Activated CD8-positive, alpha-beta memory T cell treated with anti-CD3 and anti-CD28 coated beads for 36 hours (primary cell): ENCODE measurements around the gene PTPRD. TPM values are rescaled to one million over a fixed set of nuclear protein-coding genes. Genes with fewer than 3 reads are reported as not detected.

ENCODE experiments used
- CTCF ChIA-PET: fragments of 350-600 bp; sonication (Branson Sonifier 250); formaldehyde crosslinking; loops from one replicate; lab custom pipeline; 2021; ENCODE audit warnings: antibody characterized with exemption; lab: Charles Lee
- POLR2A ChIA-PET: fragments of 350-600 bp; sonication (Branson Sonifier 250); formaldehyde crosslinking; loops from one replicate; lab custom pipeline; 2021; ENCODE audit warnings: antibody characterized with exemption; lab: Charles Lee
- total RNA-seq, 2 experiments: library from RNA; stranded (reverse); gene quantifications; one replicate each; pipeline ENCODE4 v1.2.3, GENCODE V29; 2021

The PTPRD gene
- total RNA-seq, 2 experiments from 2014 or later, result 0.10 to 0.15 TPM

- ChIA-PET POLR2A (no interaction called here), CTCF (no interaction called here)
Observed at GRCh38 chr9:8917956-8918739, 1694.7 kb downstream of the PTPRD start.

GRCh38 chr9:8916771-8917170 is 1696.0 kb downstream of the PTPRD start:
- ChIA-PET POLR2A (no interaction called here), CTCF (no interaction called here)

DNA sequence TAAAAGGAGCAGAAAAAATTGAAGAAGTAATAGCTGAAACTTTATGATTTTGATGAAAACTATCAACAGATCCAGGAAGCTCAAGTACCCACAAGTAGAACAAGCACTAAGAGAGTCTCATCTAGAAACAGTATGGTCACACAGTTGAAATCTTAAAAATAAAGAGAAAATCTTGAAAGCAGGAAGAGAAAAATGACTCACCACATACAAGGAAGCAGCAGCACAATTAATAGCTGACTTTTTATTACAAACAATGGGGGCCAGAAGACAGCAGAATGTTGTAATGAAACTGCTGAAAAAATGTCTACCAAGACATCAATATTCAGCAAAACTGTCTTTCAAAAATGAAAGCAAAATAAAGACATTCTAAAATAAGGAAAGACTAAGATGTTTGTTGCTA is 1704.9 kb downstream of the PTPRD start:
- CTCF ChIA-PET, result interaction anchor here (0.9 kb wide), 1 partner anchor 35 kb away, joined by 4 read pairs; no protein-coding TSS in a partner anchor
- POLR2A ChIA-PET, result no interaction called here

DNA sequence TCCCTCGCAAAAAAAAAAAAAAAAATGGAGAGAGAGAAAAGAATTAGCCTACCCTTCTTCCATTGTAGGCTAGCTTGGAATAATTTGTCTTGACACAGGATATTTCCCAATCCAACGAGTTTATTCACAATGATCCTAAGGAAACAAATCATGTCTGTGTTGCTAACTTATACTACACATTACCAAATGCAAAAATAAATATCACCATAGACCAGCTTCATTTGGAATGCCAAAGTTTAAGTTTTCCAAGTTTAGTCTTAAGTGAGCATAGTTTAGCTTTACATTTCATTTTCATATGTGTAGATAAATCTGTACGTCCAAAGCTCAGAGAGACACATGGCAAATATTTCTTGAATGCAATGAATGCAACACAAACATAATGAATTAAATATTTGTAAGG is 1707.1 kb downstream of the PTPRD start:
- ChIA-PET POLR2A (no interaction called here), CTCF (no interaction called here)

DNA sequence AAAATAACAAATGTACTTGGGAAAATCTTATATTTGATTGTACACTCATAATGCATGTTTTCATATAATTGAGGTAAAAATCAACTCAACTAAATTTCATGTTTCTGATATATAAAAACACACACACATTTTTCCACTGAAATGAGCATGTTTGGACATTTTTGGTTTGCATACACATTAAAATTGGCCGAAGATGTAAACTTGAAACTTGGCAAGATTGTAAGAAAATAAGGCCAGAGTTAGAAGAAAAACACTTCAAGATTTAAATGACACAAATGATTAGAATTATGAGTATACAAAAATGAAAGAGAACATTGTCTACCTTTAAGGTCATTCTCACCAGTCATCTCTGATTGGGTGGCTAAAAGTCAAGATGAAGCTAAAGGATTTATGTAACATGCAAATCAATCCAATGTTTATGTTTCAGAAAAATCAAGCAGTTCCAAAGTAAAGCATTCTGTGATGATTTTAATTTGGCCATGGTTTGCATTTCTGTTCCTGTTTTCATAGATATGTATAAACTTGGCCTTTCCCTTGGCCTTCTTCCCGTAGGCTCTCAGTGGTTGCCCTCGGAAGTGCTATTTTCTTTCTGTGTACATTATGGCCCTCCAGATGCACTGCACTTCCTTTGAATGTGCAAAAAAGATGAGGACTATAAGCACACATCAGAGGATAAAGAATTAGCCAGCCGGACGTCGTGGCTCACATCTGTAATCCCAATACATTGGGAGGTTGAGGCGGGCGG is 1707.9 kb downstream of the PTPRD start:
- ChIA-PET CTCF (no interaction called here), POLR2A (no interaction called here)

DNA sequence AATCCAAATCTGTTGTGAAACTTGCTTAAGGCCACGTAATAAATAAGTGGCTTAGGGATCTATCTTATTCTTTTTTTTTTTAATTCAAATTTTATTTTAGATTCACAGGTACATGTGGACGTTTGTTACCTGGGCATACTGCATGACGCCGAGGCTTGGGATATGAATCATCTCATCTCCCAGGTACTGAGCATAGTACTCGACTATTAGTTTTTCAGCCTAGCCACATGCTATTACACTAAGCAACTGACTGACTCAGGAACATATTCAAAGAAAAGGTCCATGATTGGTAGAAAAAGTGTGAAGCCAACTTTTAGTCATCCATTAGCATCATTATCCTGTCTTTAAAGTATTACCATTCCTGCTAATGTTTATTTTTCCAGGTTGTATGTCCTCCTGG is 1709.7 kb downstream of the PTPRD start:
- POLR2A ChIA-PET, result no interaction called here
- CTCF ChIA-PET, result no interaction called here

GRCh38 chr9:8901146-8901545 is 1711.7 kb downstream of the PTPRD start:
- ChIA-PET POLR2A (no interaction called here), CTCF (no interaction called here)

- ChIA-PET CTCF (no interaction called here), POLR2A (no interaction called here)
Observed at GRCh38 chr9:8899511-8899910, 1713.3 kb downstream of the PTPRD start.

- POLR2A ChIA-PET, result no interaction called here
Observed at GRCh38 chr9:8895861-8896224, 1717.0 kb downstream of the PTPRD start.

DNA sequence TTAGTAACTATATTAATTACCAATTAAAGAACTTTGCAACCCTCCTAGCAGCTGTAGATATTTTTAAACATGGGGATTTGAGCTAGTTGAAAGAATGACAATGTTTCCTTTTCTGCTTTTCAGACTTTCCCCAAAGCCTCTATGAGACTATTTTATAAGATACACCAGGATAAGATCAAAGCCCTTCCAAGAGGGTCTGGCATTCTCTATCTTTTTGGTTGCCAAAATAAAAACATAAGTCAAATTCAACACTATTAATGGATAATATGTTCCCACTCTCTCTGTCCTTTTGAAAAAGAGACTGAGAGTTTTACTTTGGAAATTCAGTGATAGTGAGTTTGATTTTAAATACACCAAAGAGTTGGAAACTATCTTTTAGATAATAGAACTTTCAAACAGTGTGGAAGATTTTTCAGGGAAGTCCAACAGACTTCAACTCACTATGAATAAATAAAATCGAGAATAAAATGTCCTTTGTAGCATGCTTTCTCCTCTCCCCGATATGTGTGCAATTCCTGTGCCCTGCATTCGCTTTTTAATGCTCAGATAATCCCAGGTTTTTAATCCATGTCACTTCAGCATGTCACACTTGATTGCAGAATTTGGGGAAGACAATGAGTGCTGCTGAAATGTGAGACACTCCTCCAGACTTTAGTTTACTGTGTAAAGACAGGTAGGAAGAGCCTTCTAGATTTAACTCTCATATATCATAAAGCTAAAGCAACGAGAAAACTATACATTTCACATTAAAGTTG is 1717.5 kb downstream of the PTPRD start:
- POLR2A ChIA-PET, result no interaction called here

More at GRCh38 chr9:8895861-8896224, 1717.0 kb downstream of the PTPRD start:
- CTCF ChIA-PET, result interaction anchor here (0.6 kb wide), 1 partner anchor 1494 kb away, joined by 3 read pairs; no protein-coding TSS in a partner anchor

GRCh38 chr9:8890695-8891094 is 1722.1 kb downstream of the PTPRD start:
- POLR2A ChIA-PET, result no interaction called here
- CTCF ChIA-PET, result no interaction called here

More for the DNA sequence above, 1717.5 kb downstream of the PTPRD start:
- CTCF ChIA-PET, result interaction anchor here (0.6 kb wide), 1 partner anchor 1493 kb away, joined by 3 read pairs; no protein-coding TSS in a partner anchor

DNA sequence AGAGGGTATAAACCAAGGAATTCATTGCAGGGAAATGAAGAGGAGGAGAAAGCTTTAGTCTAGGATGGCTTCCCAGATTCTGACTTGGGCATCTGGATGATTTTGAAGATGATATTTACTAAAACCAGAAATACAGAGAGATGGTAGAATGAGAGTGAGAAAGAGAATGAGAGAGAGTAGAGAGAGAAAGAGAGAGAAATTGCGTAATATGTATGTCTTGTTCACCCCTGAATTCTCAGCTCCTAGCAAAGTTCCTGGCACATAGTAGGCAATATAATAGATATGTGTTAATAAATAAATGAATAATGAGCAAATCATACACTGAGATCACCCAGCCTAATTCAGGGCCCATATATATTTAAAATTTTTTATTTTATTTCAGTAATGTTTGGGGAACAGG is 1723.7 kb downstream of the PTPRD start:
- CTCF ChIA-PET, result no interaction called here

DNA sequence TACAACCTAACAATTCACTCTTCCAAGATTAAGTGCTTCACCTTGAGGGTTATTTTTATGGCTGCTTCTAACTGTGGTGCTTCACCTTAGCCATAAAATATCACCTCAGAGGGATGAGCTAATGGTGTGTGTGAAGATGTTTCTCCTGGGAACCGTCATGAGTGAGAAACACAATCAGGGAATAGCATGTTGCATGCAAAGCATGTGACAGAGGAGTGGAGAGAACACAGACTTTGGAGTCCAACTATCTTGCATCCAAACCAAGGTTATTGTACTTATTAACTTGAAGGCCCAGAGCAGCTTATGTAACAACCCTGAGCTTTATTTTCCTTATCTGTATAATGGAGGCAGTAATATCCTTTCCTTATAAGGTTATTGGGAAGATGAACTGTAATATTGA is 1724.2 kb downstream of the PTPRD start:
- ChIA-PET CTCF (no interaction called here), POLR2A (no interaction called here)

More for the DNA sequence above, 1723.7 kb downstream of the PTPRD start:
- POLR2A ChIA-PET, result no interaction called here

DNA sequence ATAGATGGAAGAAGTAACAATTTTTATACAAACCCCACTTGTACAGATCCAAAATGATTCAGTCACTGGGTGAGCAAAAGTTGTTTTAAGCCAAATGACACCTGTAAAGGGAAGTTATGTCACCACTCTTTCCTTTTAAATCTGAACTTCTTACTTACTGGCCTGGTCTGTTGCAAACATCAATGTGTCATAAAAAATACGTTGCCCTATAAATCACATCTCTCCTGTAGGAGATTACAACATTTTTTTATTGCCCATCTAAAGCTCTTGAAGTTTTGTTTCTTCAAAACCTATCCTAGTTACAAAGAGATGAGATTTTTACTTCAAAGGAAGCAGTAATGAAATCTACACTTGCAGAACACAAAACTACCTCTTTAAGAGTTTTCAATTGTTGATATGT is 1725.4 kb downstream of the PTPRD start:
- ChIA-PET POLR2A (no interaction called here), CTCF (no interaction called here)

DNA sequence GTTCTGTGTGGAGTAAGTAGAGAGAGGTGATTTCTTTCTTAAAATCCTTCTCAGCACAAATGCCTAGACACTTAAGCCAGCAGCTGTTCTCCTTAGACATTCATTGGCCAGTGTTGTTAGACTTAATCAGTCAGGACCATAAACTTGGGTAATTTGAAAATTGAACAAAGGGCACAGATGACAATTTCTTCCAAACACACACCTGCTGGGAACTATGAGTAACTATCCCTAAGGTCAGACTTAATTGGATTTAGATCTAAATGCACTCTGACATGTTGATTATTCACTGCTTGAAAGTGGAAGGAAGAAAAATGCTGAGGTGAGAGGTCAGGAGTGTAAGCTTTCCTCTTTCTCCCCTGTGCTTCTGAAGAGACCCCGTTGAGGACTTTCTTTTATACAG is 1729.5 kb downstream of the PTPRD start:
- ChIA-PET CTCF (no interaction called here), POLR2A (no interaction called here)

DNA sequence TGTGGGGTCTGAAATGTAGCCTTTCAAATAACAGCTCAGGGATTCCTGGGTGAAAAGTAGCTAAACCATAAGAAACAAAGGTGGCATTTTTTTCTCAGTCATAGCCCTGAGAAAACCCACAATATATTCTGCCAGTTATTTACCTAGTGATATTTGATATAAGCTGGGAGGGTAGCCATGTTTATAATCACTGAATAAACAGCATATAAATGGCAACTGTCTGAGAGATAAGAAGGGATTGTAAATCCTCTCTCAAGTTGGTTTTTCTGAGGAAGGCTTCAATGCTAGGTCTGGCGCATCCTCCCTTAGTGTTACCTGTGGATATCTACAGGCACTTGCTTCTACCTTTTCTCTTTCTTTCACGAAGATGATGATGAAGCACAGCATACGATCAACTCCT is 1732.7 kb downstream of the PTPRD start:
- POLR2A ChIA-PET, result interaction anchor here (0.6 kb wide), 1 partner anchor 75 kb away, joined by 3 read pairs; no protein-coding TSS in a partner anchor
- CTCF ChIA-PET, result no interaction called here

DNA sequence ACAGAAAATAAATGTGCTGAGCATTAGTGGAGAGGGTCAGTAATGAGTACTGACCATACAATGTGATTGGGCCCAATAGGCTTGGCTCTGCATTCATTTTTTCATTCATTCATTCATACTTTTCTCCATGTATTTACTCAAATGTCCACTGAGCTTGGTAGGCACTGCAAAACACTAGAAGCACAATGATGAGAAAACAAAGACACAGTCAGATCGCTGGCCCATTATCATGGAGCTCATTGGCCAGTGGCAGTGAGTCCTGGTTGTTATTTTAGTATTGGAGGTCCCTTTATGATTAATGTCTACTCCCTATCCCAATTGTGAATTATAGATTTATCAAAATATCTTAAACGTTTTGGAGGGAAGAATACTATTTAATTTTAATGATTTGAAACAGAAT is 1733.5 kb downstream of the PTPRD start:
- ChIA-PET CTCF (no interaction called here), POLR2A (no interaction called here)

DNA sequence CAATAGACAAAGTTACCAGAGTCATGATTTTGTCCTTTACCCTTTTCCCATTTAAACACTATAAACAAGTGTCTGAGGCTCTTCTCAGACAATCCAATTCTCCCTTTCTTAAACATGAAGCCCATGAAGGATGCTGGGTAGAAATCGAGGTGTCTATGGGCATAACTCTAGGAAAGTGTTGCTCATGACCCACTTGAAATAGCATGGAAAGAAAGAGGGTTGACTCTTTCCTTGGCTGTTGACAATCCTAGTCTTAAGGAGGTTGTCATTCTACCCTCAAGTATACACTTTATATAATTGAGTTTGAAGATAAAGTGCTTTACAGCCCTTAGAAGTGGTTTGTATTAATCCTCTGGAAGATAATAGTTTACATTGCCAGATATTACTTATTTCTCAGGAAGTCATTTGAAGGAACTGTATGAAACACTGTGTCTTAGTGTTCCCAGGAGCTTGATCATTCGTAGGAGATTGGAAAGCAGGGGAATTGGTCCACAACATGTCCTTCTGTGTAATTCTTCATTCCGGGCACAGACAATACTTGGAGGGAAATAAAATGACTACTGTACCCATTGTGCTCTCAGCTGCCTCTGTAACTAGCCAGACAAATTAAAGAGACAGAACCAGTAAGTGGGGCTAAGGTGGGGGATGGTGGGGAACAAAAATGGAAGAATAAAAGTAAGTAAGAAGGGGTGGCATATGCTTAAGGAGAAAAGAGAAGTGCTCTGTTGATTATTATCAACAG is 1734.9 kb downstream of the PTPRD start:
- POLR2A ChIA-PET, result no interaction called here
- CTCF ChIA-PET, result no interaction called here

DNA sequence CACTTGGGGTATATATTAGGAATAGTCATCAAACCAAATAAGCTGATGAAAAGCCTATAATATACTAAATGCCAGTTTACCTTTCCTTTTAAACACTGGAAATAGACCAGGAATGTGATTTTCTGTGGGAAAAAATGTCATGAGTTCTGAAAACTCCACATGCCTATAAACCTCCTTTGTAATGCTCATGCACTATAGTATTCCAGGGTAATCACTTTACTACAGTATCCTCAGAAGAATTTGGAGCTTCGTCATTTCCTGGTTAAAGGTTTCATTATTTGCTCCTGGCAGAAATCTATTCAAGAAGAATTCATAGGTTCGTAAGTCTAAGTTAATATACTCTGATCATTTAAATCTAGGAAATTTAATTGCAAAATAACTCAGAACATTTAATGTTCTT is 1736.5 kb downstream of the PTPRD start:
- ChIA-PET CTCF (no interaction called here), POLR2A (no interaction called here)
